Stimulated activated CD4-positive, alpha-beta T cell treated with anti-CD3 and anti-CD28 coated beads, Interleukin-2, amount 100 ng/mL, for 24 hours (primary cell): ENCODE results near the gene ID1.
"Not testable (repeated sequence)": the region's sequence is repeated elsewhere in the genome, so short reads cannot be mapped to it uniquely, and the experiment has no call there.

Source experiments
- DNase-seq, 2 donors: peaks; one replicate each; pipeline ENCODE4 v3.0.0-alpha.2; 2020

ID1 gene

DNA sequence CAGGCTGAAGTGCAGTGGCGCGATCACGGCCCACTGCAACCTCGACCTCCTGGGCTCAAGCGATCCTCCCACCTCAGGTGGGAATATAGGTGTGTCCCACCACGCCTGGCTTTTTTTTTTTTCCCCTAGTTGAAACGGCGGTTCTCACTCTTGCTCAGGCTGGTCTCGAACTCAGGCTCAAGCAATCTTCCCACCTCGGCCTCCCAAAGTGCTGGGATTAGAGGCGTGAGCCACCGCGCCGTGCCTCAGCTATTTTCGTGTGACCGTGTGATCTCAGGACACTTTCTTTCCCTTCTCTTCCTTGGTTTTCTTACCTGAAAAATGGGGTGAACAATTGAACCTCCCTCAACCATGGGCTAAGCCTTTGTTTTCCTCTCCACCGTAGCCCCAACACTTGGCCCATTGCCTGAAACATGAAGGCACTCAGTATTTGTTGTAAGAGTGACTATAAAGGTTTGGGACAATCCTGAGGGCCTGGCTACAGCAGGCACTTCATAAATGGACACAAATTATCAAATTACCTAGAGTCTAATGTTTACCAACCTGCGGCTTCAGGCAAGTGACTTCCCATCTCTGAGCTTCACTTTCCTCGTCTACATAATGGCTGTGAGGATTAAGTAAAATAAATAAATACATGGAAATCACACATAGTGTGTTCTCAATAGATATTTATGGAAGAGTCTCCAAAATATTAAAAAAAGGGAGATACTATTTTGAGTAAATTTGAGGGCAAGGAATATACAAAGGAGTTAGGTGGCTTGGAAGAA is 31.4 kb upstream of the ID1 start:
- no peak for DNase-seq

GRCh38 chr20:31574986-31575385 is 30.1 kb upstream of the ID1 start:
- DNase-seq = not testable (repeated sequence)

DNA sequence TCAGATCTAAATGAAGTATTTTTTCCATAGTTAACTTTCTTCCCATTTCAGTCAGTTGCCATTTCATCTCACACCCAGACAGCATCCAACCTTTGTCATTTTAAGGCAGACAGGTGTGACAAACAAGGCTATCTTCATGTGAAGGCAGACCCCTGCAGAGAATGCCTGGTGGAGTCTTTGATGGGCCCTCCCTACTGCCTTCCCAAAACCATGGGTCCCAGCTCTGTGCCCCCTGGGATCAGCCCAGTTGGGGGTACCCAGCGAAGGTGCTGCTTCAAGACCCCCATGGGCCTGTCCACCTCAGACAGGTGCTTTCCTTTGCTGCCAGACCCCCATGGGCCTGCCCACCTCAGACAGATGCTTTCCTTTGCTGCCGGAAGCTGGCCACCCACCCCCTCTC is 28.3 kb upstream of the ID1 start:
- DNase-seq = no peak

- no peak for DNase-seq
Measured at GRCh38 chr20:31577194-31577593, 27.9 kb upstream of the ID1 start.

- no peak for DNase-seq
Measured at GRCh38 chr20:31578448-31579138, 26.5 kb upstream of the ID1 start.

DNA sequence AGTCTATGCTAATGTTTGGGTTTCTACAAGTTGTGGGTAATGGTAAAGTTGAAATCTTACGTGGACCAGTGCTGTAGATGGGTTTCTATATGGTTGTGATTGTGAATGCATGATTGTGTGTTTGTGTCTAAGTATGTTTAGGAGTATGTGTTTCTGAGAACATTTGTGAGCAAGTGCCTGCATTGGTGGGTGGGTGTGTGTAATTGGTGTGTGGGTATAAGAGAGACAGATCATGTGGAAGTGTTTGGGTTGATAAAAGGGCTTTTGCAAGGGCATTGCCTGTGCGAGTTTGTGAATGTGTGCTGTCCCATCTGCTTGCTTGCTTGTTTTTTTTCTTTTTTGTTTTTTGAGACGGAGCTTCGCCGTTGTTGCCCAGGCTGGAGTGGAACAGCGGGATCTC is 25.8 kb upstream of the ID1 start:
- no peak for DNase-seq

DNA sequence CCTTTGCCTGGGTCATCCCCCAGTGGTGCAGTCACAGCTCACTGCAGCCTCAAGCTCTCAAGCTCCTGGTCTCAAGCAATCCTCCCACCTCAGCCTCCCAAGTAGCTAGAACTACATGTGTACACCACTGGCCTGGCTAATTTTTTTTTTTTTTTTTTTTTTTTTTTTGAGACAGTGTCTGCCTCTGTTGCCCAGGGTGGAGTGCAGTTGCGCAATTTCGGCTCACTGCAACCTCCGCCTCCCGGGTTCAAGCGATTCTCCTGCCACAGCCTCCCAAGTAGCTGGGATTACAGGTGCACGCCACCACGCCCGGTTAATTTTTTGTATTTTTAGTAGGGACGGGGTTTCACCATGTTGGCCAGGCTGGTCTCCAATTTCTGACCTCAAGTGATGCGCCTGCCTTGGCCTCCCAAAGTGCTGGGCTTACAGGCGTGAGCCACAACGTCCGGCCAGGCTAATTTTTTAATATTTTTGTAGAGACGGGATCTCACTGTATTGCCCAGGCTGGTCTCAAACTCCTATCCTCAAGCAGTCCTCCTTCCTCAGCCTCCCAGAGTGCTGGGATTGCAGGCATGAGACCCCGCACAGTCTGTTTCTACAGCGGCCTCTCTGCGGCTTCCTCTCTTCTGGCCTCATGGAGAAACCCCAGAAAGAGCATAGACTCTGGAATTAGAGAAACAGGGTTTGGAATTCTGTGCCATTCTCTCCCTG is 25.0 kb upstream of the ID1 start:
- not testable (repeated sequence) for DNase-seq

- DNase-seq = no peak
Measured at GRCh38 chr20:31580706-31581105, 24.4 kb upstream of the ID1 start.

GRCh38 chr20:31581391-31581790 is 23.7 kb upstream of the ID1 start:
- no peak for DNase-seq

DNA sequence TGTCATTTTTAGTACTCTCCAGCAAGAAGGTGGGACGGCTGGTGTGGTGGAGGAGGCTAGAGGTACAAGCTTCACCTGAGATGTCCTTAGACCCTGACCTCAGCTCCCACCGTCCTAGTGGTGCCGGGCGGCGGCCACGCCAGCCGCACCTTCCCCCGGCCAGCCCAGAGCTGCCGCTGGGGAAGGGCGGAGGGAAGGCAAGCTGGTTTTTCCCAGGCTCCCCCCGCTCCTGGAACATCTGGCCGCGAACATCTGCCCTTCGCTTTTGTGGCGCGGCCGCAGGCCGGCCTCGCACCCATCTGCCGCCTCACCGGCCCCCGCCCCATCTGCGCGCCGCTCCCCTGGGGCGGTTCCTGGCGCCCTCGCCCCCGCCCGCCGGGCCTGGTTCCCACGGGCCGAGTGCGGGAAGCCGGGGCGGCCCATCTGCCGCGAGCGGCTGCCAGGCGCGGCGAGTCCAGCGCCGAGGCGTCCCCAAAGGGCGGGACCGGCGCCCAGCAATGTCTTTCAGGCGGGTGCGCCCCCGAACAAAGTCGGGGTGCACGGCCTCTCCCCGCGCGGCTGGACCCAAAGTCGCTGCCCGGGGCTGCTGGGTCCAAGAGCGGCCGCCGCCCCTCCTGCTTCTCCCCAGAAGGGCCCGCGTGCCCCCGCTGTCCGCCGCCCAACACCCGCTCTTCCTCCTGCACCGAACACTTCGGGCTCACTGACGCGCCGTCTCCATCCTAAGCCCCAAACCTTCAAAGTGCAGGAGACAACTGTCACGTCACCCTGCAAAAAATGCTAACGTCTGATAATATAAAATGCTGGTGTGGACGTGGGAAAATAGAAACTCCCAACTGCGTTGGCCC is 17.3 kb upstream of the ID1 start:
- DNase-seq = no peak

- DNase-seq = no peak
Measured at GRCh38 chr20:31590717-31591225, 14.3 kb upstream of the ID1 start.

DNA sequence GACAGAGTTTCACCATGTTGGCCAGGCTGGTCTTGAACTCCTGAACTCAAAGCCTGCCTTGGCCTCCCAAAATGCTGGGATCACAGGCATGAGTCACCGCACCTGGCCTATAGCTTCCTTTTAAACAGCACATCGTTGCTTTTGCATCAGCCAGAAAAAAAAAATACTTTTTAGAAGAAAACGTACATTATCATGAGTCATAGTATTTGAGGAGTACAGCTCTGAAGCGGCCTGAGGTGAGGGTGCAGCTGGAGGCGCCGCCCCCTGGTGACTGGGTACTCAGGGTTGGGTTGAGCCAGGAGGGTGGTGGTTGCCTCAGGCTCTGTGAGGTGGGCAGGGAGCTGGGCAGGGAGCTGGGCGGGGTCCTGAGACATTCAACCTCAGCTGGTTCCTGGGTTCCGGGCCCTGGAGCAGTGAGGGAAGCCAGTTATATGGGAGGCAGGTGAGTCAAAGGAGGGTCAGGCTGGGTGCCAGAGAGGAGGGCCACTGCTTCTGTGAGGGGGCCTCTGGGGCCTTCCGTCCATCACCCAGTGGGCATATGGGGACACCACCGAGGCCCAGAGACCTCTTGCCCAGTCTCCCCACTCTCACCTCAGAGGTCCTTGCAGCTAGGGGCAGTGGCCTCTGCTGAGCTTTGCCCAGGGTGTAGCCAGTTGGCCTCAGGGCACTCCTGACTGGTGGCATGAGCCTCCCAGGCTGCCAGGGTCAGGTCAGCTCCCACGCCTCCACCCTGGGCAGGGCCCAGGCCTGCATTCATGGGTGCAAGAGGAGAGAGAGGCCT is 11.7 kb upstream of the ID1 start:
- no peak for DNase-seq

DNA sequence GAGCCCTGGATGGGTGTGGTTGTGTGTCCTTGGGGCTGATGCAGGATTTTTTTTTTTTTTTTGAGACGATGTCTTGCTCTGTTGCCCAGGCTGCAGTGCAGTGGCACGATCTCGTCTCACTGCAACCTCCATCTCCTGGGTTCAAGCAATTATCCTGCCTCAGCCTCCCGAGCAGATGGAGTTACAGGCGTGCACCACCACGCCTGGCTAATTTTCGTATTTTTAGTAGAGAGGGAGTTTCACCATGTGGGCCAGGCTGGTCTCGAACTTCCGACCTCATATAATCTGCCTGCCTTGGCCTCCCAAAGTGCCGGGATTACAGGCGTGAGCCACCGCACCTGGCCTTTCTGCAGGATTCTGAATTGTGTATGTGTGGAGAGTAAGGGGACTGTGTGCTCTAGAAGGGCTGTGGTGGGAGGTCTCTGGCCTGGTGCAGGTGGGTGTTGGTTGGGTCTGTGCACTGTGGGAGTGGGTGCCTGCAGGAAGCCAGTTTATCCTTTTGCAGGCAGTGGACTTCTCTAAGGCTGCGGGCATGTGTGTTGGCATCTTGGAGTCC is 11.0 kb upstream of the ID1 start:
- DNase-seq = no peak

DNA sequence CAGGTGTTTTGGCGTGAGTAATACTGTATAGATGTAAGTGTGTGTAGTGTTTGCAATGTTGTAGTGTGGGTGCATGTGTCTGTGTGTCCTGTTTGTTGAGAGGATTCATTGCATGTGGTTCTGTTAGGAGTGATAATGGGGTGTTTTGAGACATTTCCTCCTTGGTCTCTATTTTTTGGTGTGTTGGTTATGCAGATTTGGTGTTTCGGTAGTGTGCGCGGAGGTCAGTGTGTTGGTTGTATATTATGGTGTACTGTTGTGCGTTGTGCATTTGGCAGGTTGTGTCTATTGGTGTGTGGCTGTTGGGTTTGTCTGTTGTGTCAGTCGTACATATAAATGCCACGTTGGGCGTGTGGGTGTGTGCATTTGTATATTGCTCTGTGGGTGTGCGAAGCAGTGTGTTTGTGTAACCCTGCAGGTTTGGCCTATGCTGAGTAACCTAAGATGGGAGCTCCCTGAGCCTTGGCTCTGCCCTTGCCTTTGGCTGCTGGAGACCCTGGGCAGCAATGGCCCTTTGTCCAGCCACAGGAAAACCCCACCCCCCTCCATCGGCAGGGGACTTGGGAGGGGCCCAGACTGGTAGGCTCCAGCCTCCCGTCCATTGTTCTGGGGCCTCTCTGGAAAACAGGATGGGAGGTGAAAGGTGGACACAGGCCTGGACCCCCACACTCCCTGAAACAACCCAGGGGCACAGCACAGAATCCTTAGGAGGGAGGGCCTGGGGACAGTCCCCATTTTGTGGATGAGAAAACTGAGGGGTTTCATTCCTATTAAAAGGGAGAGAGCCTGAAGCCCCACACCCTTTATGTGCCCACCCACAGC is 10.3 kb upstream of the ID1 start:
- DNase-seq = no peak

GRCh38 chr20:31595380-31595653 is 9.8 kb upstream of the ID1 start:
- no peak for DNase-seq

- DNase-seq = no peak
Measured at GRCh38 chr20:31595654-31596411, 9.3 kb upstream of the ID1 start.

GRCh38 chr20:31596412-31596715 is 8.7 kb upstream of the ID1 start:
- not testable (repeated sequence) for DNase-seq

GRCh38 chr20:31596831-31597480 is 8.1 kb upstream of the ID1 start:
- no peak for DNase-seq

DNA sequence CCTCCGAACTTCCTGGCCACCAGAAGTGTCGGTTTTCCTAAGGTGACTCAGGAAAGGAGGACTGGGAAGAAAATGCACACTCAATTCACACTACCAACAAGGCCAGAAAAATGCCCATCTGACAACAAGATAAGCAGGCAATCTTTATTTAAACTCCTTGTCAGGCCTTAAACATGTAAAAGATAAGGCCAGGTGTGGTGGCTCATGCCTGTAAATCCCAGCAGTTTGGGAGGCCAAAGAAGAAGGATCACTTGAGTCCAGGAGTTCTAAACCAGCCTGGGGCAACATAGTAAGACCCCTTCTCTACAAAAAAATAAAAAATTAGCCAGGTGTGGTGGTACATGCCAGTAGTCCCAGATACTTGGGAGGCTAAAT is 7.6 kb upstream of the ID1 start:
- DNase-seq = no peak

DNA sequence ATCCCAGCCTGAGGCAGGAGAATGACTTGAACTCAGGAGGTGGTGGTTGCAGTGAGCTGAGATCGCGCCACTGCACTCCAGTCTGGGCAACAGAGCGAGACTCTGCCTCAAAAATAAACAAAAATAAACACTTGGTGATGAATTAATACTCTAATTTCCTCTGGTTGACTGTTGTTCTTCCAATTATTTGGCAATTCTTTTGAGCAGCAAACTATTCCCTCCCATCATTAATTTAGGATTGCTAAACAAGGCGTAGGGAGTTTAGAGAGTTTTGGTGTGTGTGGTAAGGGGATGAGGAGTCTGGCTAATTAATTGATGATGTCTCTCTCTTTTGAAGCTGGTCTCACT is 2.7 kb upstream of the ID1 start:
- no peak for DNase-seq
